ENCODE data around the gene CDKAL1.
"Not testable (repeated sequence)": the region's sequence is repeated elsewhere in the genome, so short reads cannot be mapped to it uniquely, and the experiment has no call there.

CDKAL1 gene

GRCh38 chr6:20814494-20814893 lies 280.2 kb downstream of the CDKAL1 start:
- TF ChIP-seq POLR2AphosphoS5 (IDR thresholded peaks at IDR 0.05; ENCODE audit: low read depth, low read length): no peak
- no peak for TF ChIP-seq PAX5 (IDR thresholded peaks at IDR 0.05; ENCODE audit: insufficient read depth, low read length, severe bottlenecking)
- TF ChIP-seq POLR2A (IDR thresholded peaks at IDR 0.05; ENCODE audit: low read depth, low read length): no peak
- no peak for TF ChIP-seq TAF1 (IDR thresholded peaks at IDR 0.05; ENCODE audit: low read depth, low read length)
- TF ChIP-seq SPI1 (IDR thresholded peaks at IDR 0.05; ENCODE audit: low read depth, low read length): no peak
- no peak for TF ChIP-seq POU2F2 (IDR thresholded peaks at IDR 0.05; ENCODE audit: low read depth, low read length)
- DNase-seq (ENCODE audit: insufficient read length, low spot score) (no peak), FAIRE-seq (no peak)

GRCh38 chr6:20816126-20816525 lies 281.9 kb downstream of the CDKAL1 start:
- TF ChIP-seq PAX5 (IDR thresholded peaks at IDR 0.05; ENCODE audit: insufficient read depth, low read length, severe bottlenecking) (no peak), TAF1 (IDR thresholded peaks at IDR 0.05; ENCODE audit: low read depth, low read length) (no peak), SPI1 (IDR thresholded peaks at IDR 0.05; ENCODE audit: low read depth, low read length) (no peak), POLR2AphosphoS5 (IDR thresholded peaks at IDR 0.05; ENCODE audit: low read depth, low read length) (no peak), POLR2A (IDR thresholded peaks at IDR 0.05; ENCODE audit: low read depth, low read length) (no peak), POU2F2 (IDR thresholded peaks at IDR 0.05; ENCODE audit: low read depth, low read length) (no peak)
- FAIRE-seq (no peak), DNase-seq (ENCODE audit: insufficient read length, low spot score) (no peak)

GRCh38 chr6:20817806-20818320 lies 283.6 kb downstream of the CDKAL1 start:
- DNase-seq (ENCODE audit: insufficient read length, low spot score) (no peak), FAIRE-seq (no peak)
- TF ChIP-seq PAX5 (IDR thresholded peaks at IDR 0.05; ENCODE audit: insufficient read depth, low read length, severe bottlenecking) (no peak), TAF1 (IDR thresholded peaks at IDR 0.05; ENCODE audit: low read depth, low read length) (no peak), SPI1 (IDR thresholded peaks at IDR 0.05; ENCODE audit: low read depth, low read length) (no peak), POLR2AphosphoS5 (IDR thresholded peaks at IDR 0.05; ENCODE audit: low read depth, low read length) (no peak), POLR2A (IDR thresholded peaks at IDR 0.05; ENCODE audit: low read depth, low read length) (no peak), POU2F2 (IDR thresholded peaks at IDR 0.05; ENCODE audit: low read depth, low read length) (no peak)

- DNase-seq (ENCODE audit: insufficient read length, low spot score) (no peak), FAIRE-seq (no peak)
- TF ChIP-seq PAX5 (IDR thresholded peaks at IDR 0.05; ENCODE audit: insufficient read depth, low read length, severe bottlenecking): no peak
- TF ChIP-seq POLR2A (IDR thresholded peaks at IDR 0.05; ENCODE audit: low read depth, low read length): no peak
- TF ChIP-seq POLR2AphosphoS5 (IDR thresholded peaks at IDR 0.05; ENCODE audit: low read depth, low read length): no peak
- no peak for TF ChIP-seq SPI1 (IDR thresholded peaks at IDR 0.05; ENCODE audit: low read depth, low read length)
- TF ChIP-seq POU2F2 (IDR thresholded peaks at IDR 0.05; ENCODE audit: low read depth, low read length): no peak
Observed at GRCh38 chr6:20819774-20820400, 285.6 kb downstream of the CDKAL1 start.

GRCh38 chr6:20826378-20826777 lies 292.1 kb downstream of the CDKAL1 start:
- FAIRE-seq (no peak), DNase-seq (ENCODE audit: insufficient read length, low spot score) (no peak)
- no peak for TF ChIP-seq SPI1 (IDR thresholded peaks at IDR 0.05; ENCODE audit: low read depth, low read length)
- TF ChIP-seq POU2F2 (IDR thresholded peaks at IDR 0.05; ENCODE audit: low read depth, low read length): no peak
- no peak for TF ChIP-seq POLR2A (IDR thresholded peaks at IDR 0.05; ENCODE audit: low read depth, low read length)
- no peak for TF ChIP-seq PAX5 (IDR thresholded peaks at IDR 0.05; ENCODE audit: insufficient read depth, low read length, severe bottlenecking)
- TF ChIP-seq TAF1 (IDR thresholded peaks at IDR 0.05; ENCODE audit: low read depth, low read length): no peak
- TF ChIP-seq POLR2AphosphoS5 (IDR thresholded peaks at IDR 0.05; ENCODE audit: low read depth, low read length): no peak

GRCh38 chr6:20827798-20828197 lies 293.5 kb downstream of the CDKAL1 start:
- DNase-seq (ENCODE audit: insufficient read length, low spot score): no peak
- TF ChIP-seq SPI1 (IDR thresholded peaks at IDR 0.05; ENCODE audit: low read depth, low read length) (no peak), TAF1 (IDR thresholded peaks at IDR 0.05; ENCODE audit: low read depth, low read length) (no peak), PAX5 (IDR thresholded peaks at IDR 0.05; ENCODE audit: insufficient read depth, low read length, severe bottlenecking) (no peak), POLR2AphosphoS5 (IDR thresholded peaks at IDR 0.05; ENCODE audit: low read depth, low read length) (no peak), POU2F2 (IDR thresholded peaks at IDR 0.05; ENCODE audit: low read depth, low read length) (no peak), POLR2A (IDR thresholded peaks at IDR 0.05; ENCODE audit: low read depth, low read length) (no peak)
- FAIRE-seq: no peak

- no peak for DNase-seq (ENCODE audit: insufficient read length, low spot score)
- no peak for FAIRE-seq
- TF ChIP-seq POLR2AphosphoS5 (IDR thresholded peaks at IDR 0.05; ENCODE audit: low read depth, low read length): no peak
Observed at GRCh38 chr6:20830576-20830975, 296.3 kb downstream of the CDKAL1 start.

- not testable (repeated sequence) for FAIRE-seq; DNase-seq (ENCODE audit: insufficient read length, low spot score)
Observed at GRCh38 chr6:20831251-20831650, 297.0 kb downstream of the CDKAL1 start.

- DNase-seq (ENCODE audit: insufficient read length, low spot score) (no peak), FAIRE-seq (no peak)
- TF ChIP-seq POLR2A (IDR thresholded peaks at IDR 0.05; ENCODE audit: low read depth, low read length) (no peak), TAF1 (IDR thresholded peaks at IDR 0.05; ENCODE audit: low read depth, low read length) (no peak), SPI1 (IDR thresholded peaks at IDR 0.05; ENCODE audit: low read depth, low read length) (no peak), PAX5 (IDR thresholded peaks at IDR 0.05; ENCODE audit: insufficient read depth, low read length, severe bottlenecking) (no peak)
Observed at GRCh38 chr6:20833881-20834515, 299.7 kb downstream of the CDKAL1 start.

GRCh38 chr6:20835315-20836010 lies 301.2 kb downstream of the CDKAL1 start:
- FAIRE-seq: no peak

More at GRCh38 chr6:20835315-20836010, 301.2 kb downstream of the CDKAL1 start:
- no peak for DNase-seq (ENCODE audit: insufficient read length, low spot score)
- TF ChIP-seq SPI1 (IDR thresholded peaks at IDR 0.05; ENCODE audit: low read depth, low read length) (no peak), POLR2A (IDR thresholded peaks at IDR 0.05; ENCODE audit: low read depth, low read length) (no peak), TAF1 (IDR thresholded peaks at IDR 0.05; ENCODE audit: low read depth, low read length) (no peak), POLR2AphosphoS5 (IDR thresholded peaks at IDR 0.05; ENCODE audit: low read depth, low read length) (no peak), POU2F2 (IDR thresholded peaks at IDR 0.05; ENCODE audit: low read depth, low read length) (no peak), PAX5 (IDR thresholded peaks at IDR 0.05; ENCODE audit: insufficient read depth, low read length, severe bottlenecking) (no peak)
